Osteoblast (primary cell): ENCODE measurements around the gene UBTD1. TPM values are rescaled to one million over a fixed set of nuclear protein-coding genes. Genes with fewer than 3 reads are reported as not detected.
A peak's percentile ranks its signal among the peaks of the same experiment; 100 is the strongest.
"Not testable (repeated sequence)": the region's sequence is repeated elsewhere in the genome, so short reads cannot be mapped to it uniquely, and the experiment has no call there.

Experiments used
- DNase-seq: peaks from one replicate; pipeline ENCODE4 v3.0.0; 2011; ENCODE audit warnings: low spot score, mixed read lengths; ENCODE audit not compliant: insufficient read length; ENCODE audit errors: missing footprints
- H2AFZ ChIP-seq: 2 replicates; pipeline ENCODE4 v1.6.0; 2011; ENCODE audit warnings: mild to moderate bottlenecking, low read length
- H3K27ac ChIP-seq: 2 replicates; pipeline ENCODE4 v1.5.1; 2011; ENCODE audit warnings: mild to moderate bottlenecking, low read depth, low read length, moderate library complexity
- H3K27me3 ChIP-seq: 2 replicates; pipeline ENCODE4 v1.6.0; 2012; ENCODE audit warnings: mild to moderate bottlenecking, control low read depth, inconsistent platforms, low read length, moderate library complexity; ENCODE audit not compliant: insufficient read depth
- H3K36me3 ChIP-seq: 2 replicates; pipeline ENCODE4 v1.5.1; 2011; ENCODE audit warnings: mild to moderate bottlenecking, low read length, control low read depth, moderate library complexity; ENCODE audit not compliant: insufficient read depth
- H3K4me1 ChIP-seq: 2 replicates; pipeline ENCODE4 v1.5.1; 2011; ENCODE audit warnings: mild to moderate bottlenecking, low read length, control low read depth, moderate library complexity; ENCODE audit not compliant: insufficient read depth
- H3K4me2 ChIP-seq: 2 replicates; pipeline ENCODE4 v1.6.0; 2011; ENCODE audit warnings: mild to moderate bottlenecking, low read length; ENCODE audit not compliant: insufficient read depth
- H3K4me3 ChIP-seq: fragments of 200-600 bp; sonication (generic); 3 replicates; pipeline ENCODE4 v1.5.1; 2012; ENCODE audit warnings: mild to moderate bottlenecking, low read length, inconsistent platforms; ENCODE audit not compliant: insufficient read depth
- H3K79me2 ChIP-seq: 2 replicates; pipeline ENCODE4 v1.6.0; 2012; ENCODE audit warnings: mild to moderate bottlenecking, low read length, control low read depth, inconsistent platforms; ENCODE audit not compliant: insufficient read depth
- H3K9me3 ChIP-seq: 2 replicates; pipeline ENCODE4 v1.5.1; 2011; ENCODE audit warnings: low read depth, low read length, control low read depth
- H4K20me1 ChIP-seq: 2 replicates; pipeline ENCODE4 v1.6.0; 2012; ENCODE audit warnings: mild to moderate bottlenecking, low read length, control low read depth; ENCODE audit not compliant: insufficient read depth
- total RNA-seq: library from RNA; depleted of rRNA; stranded (reverse); fragments of >200 nt; gene quantifications from 2 replicates; pipeline ENCODE4 v1.2.3, GENCODE V29; 2012
- TF ChIP-seq, protein P1 (sequence below): IDR thresholded peaks from 2 replicates; pipeline ENCODE4 v1.5.1; 2011; ENCODE audit warnings: mild to moderate bottlenecking, low read depth, low read length, moderate library complexity; ENCODE audit errors: extremely low read depth

Gene UBTD1
- total RNA-seq, 1 donor, result 29.0 TPM

DNA sequence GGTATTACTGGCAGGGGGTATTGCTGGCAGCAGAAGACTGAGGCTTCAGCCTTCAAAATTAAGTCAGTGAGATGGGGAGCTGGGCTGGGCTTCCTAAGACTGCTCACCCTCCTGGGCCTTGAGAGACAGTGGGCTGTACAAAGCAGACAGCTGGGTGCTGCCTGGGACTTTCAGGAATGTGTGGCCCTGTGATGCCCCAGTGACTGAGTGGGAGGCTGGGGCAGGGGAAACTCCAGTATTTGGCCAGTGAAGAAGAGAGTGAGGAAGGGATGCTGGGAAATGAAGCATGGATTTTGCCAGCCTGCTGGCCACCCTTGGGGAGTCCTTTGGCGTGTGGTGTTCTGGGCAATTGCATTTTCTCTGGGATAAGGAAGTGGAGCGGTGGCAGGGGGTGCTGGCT is 74.3 kb downstream of the UBTD1 start:
- Histone ChIP-seq H3K9me3 (no peaks in the 10 kb centered on the region), H3K79me2 (no peaks in the 10 kb centered on the region), H3K27ac (peak overlapping the region; percentile 28)

DNA sequence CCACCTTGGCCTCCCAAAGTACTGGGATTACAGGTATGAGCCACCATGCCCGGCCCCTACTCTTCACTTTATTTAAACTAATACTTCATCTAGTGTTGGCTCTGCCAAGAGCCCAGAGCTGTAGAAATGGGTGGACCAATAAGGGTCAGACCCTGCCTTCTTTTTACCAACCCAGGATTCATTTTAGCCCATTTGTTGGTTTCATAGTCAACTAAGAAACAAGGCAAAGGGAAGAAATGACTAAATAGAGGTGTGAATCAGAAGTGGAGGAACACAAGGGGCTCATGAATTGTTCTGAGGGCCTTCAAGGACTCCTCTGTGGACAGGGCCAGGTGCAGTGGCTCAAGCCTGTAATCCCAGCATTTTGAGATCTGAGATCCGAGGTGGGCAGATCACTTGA is 74.9 kb downstream of the UBTD1 start:
- H3K27me3 ChIP-seq, result no peaks in the 10 kb centered on the region
- H3K9me3 ChIP-seq, result no peaks in the 10 kb centered on the region
- no peak overlapping the region for H3K27ac ChIP-seq
- no peaks in the 10 kb centered on the region for H4K20me1 ChIP-seq
- TF ChIP-seq, protein P1, sequence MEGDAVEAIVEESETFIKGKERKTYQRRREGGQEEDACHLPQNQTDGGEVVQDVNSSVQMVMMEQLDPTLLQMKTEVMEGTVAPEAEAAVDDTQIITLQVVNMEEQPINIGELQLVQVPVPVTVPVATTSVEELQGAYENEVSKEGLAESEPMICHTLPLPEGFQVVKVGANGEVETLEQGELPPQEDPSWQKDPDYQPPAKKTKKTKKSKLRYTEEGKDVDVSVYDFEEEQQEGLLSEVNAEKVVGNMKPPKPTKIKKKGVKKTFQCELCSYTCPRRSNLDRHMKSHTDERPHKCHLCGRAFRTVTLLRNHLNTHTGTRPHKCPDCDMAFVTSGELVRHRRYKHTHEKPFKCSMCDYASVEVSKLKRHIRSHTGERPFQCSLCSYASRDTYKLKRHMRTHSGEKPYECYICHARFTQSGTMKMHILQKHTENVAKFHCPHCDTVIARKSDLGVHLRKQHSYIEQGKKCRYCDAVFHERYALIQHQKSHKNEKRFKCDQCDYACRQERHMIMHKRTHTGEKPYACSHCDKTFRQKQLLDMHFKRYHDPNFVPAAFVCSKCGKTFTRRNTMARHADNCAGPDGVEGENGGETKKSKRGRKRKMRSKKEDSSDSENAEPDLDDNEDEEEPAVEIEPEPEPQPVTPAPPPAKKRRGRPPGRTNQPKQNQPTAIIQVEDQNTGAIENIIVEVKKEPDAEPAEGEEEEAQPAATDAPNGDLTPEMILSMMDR, result no peak
- peaks cover 20% of the 10 kb centered on the region for H3K4me1 ChIP-seq
- H2AFZ ChIP-seq, result no peak overlapping the region
- peaks cover 12% of the 10 kb centered on the region for H3K36me3 ChIP-seq
- H3K79me2 ChIP-seq, result no peaks in the 10 kb centered on the region
- H3K4me3 ChIP-seq, result no peak overlapping the region
- DNase-seq, result no peak
- H3K4me2 ChIP-seq, result no peak overlapping the region

More for the DNA sequence above, 74.3 kb downstream of the UBTD1 start:
- no peak overlapping the region for H3K4me2 ChIP-seq
- no peak overlapping the region for H3K4me3 ChIP-seq
- peaks cover 12% of the 10 kb centered on the region for H3K36me3 ChIP-seq
- no peaks in the 10 kb centered on the region for H3K27me3 ChIP-seq
- no peaks in the 10 kb centered on the region for H4K20me1 ChIP-seq
- H3K4me1 ChIP-seq, result peaks cover 20% of the 10 kb centered on the region
- peak; percentile 73 for DNase-seq
- no peak overlapping the region for H2AFZ ChIP-seq
- TF ChIP-seq, protein P1, result no peak

- no peak overlapping the region for H3K4me3 ChIP-seq
- TF ChIP-seq, protein P1, result no peak
- H3K27ac ChIP-seq, result peak overlapping the region; percentile 35
- H3K79me2 ChIP-seq, result no peaks in the 10 kb centered on the region
- H2AFZ ChIP-seq, result no peak overlapping the region
- H4K20me1 ChIP-seq, result no peaks in the 10 kb centered on the region
- H3K4me1 ChIP-seq, result peaks cover 20% of the 10 kb centered on the region
- DNase-seq, result peak; percentile 97
- H3K9me3 ChIP-seq, result no peaks in the 10 kb centered on the region
- H3K27me3 ChIP-seq, result no peaks in the 10 kb centered on the region
- H3K4me2 ChIP-seq, result peak overlapping the region; percentile 2
- H3K36me3 ChIP-seq, result peaks cover 5% of the 10 kb centered on the region
Observed at GRCh38 chr10:97574374-97575126, 75.8 kb downstream of the UBTD1 start.

- H3K27ac ChIP-seq, result peak overlapping the region; percentile 35
- peaks cover 20% of the 10 kb centered on the region for H3K4me1 ChIP-seq
- H3K4me3 ChIP-seq, result no peak overlapping the region
- no peaks in the 10 kb centered on the region for H3K79me2 ChIP-seq
- TF ChIP-seq, protein P1, result no peak
- no peaks in the 10 kb centered on the region for H4K20me1 ChIP-seq
- H3K9me3 ChIP-seq, result no peaks in the 10 kb centered on the region
- no peaks in the 10 kb centered on the region for H3K27me3 ChIP-seq
- peak overlapping the region; percentile 2 for H3K4me2 ChIP-seq
- peaks cover 3% of the 10 kb centered on the region for H3K36me3 ChIP-seq
- no peak for DNase-seq
- no peak overlapping the region for H2AFZ ChIP-seq
Observed at GRCh38 chr10:97575127-97575668, 76.5 kb downstream of the UBTD1 start.

DNA sequence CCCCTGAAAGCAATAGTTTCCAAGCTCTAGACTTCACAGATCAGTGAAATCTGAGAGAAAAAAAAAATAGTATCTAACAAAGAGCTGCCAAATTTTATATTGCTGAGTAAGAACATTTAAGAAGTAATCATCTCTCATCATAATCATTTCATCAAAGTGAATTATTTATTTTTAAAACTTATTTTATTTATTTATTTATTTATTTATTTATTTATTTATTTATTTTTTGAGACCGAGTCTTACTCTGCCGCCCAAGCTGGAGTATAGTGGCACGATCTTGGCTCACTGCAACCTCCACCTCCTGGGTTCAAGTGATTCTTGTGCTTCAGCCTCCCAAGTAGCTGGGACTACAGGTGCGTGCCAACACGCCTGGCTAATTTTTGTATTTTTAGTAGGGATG is 77.8 kb downstream of the UBTD1 start:
- H3K9me3 ChIP-seq, H3K27me3 ChIP-seq, DNase-seq, H3K4me3 ChIP-seq, H3K27ac ChIP-seq, H2AFZ ChIP-seq, H3K36me3 ChIP-seq, H4K20me1 ChIP-seq, H3K79me2 ChIP-seq, H3K4me2 ChIP-seq: not testable (repeated sequence)
- peaks cover 20% of the 10 kb centered on the region for H3K4me1 ChIP-seq
